NCI-H1694 (cell line): ENCODE data around the gene RAD51B.
"Not testable (repeated sequence)": the region's sequence is repeated elsewhere in the genome, so short reads cannot be mapped to it uniquely, and the experiment has no call there.

ENCODE experiments used
- DNase-seq: peaks from one replicate; lab custom pipeline; 2025; lab: John Stamatoyannopoulos, UW

The RAD51B gene

GRCh38 chr14:68302938-68303337, 483.4 kb downstream of the RAD51B start:
- DNase-seq: not testable (repeated sequence)

- DNase-seq: no peak
Observed at GRCh38 chr14:68305738-68306137, 486.2 kb downstream of the RAD51B start.

- DNase-seq: no peak
Observed at GRCh38 chr14:68306265-68306933, 486.8 kb downstream of the RAD51B start.

- no peak for DNase-seq
Observed at GRCh38 chr14:68306934-68307789, 487.6 kb downstream of the RAD51B start.

GRCh38 chr14:68307790-68308168, 488.2 kb downstream of the RAD51B start:
- DNase-seq: no peak

GRCh38 chr14:68308726-68309520, 489.3 kb downstream of the RAD51B start:
- DNase-seq: no peak

- DNase-seq: no peak
Observed at GRCh38 chr14:68309616-68310015, 490.0 kb downstream of the RAD51B start.

GRCh38 chr14:68312300-68312699, 492.7 kb downstream of the RAD51B start:
- no peak for DNase-seq

- DNase-seq: no peak
Observed at GRCh38 chr14:68312884-68313610, 493.5 kb downstream of the RAD51B start.

- DNase-seq: no peak
Observed at GRCh38 chr14:68314642-68315041, 495.1 kb downstream of the RAD51B start.

- DNase-seq: no peak
Observed at GRCh38 chr14:68315081-68315480, 495.5 kb downstream of the RAD51B start.

GRCh38 chr14:68316078-68316868, 496.7 kb downstream of the RAD51B start:
- DNase-seq: no peak

- DNase-seq: no peak
Observed at GRCh38 chr14:68317239-68317638, 497.7 kb downstream of the RAD51B start.

- no peak for DNase-seq
Observed at GRCh38 chr14:68318828-68319227, 499.2 kb downstream of the RAD51B start.

- DNase-seq: no peak
Observed at GRCh38 chr14:68320495-68320894, 500.9 kb downstream of the RAD51B start.

- no peak for DNase-seq
Observed at GRCh38 chr14:68322940-68323620, 503.5 kb downstream of the RAD51B start.

GRCh38 chr14:68325267-68325807, 505.8 kb downstream of the RAD51B start:
- DNase-seq: no peak

- DNase-seq: no peak
Observed at GRCh38 chr14:68327231-68327630, 507.7 kb downstream of the RAD51B start.

GRCh38 chr14:68328509-68328908, 508.9 kb downstream of the RAD51B start:
- no peak for DNase-seq

- no peak for DNase-seq
Observed at GRCh38 chr14:68331426-68331825, 511.8 kb downstream of the RAD51B start.
